ENCODE results near the gene SH3PXD2A.

SH3PXD2A gene

DNA sequence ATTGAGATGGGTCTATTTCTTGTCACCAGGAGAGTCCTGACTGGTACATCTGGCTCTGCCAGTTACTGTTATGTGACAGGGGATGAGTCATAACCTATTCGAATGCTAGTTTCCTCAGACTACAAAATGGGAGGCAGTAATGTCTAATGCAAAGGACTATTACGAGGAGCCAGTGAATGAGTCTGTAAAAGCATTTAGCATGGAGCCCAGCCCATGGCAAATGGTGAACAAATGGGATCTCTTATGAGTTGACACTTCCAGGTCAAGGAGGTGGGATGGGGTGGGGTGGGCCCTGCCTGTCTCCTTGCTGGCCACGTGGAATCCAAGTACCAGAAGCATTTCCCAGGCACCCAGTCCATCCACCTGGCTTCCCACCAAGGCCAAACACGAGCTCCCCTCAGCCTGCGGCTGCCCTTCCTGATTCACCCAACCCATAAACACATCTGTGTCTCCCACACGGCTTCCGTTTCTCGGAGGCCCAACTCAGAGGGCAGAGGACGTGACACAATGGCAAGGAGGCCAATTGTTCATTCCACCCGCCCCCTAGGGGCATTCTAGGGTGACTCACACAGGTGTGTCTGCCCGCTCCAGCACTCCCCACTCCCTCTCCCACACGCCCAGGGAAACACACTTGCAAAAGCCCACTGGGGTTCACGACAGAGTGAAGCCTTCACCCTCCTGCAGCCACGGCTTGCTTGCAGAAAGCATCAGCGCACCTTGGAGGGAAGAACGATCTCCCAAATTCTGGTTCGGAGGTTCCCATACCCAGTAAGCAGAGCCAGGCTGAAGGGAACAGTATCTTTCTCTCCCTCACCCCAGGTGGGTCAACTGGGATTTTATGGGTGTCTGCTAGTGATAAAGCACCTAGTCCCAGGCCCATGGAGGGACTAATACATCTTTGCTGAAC, 109.8 kb downstream of the SH3PXD2A start:
- TF ChIP-seq, protein P1, sequence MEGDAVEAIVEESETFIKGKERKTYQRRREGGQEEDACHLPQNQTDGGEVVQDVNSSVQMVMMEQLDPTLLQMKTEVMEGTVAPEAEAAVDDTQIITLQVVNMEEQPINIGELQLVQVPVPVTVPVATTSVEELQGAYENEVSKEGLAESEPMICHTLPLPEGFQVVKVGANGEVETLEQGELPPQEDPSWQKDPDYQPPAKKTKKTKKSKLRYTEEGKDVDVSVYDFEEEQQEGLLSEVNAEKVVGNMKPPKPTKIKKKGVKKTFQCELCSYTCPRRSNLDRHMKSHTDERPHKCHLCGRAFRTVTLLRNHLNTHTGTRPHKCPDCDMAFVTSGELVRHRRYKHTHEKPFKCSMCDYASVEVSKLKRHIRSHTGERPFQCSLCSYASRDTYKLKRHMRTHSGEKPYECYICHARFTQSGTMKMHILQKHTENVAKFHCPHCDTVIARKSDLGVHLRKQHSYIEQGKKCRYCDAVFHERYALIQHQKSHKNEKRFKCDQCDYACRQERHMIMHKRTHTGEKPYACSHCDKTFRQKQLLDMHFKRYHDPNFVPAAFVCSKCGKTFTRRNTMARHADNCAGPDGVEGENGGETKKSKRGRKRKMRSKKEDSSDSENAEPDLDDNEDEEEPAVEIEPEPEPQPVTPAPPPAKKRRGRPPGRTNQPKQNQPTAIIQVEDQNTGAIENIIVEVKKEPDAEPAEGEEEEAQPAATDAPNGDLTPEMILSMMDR (conservative IDR thresholded peaks at IDR 0.05; ENCODE audit: low read depth, low read length) = no peak
- H3K4me3 ChIP-seq (ENCODE audit: low read length) = no peak overlapping the region
- DNase-seq (ENCODE audit: low read depth) = no peak

DNA sequence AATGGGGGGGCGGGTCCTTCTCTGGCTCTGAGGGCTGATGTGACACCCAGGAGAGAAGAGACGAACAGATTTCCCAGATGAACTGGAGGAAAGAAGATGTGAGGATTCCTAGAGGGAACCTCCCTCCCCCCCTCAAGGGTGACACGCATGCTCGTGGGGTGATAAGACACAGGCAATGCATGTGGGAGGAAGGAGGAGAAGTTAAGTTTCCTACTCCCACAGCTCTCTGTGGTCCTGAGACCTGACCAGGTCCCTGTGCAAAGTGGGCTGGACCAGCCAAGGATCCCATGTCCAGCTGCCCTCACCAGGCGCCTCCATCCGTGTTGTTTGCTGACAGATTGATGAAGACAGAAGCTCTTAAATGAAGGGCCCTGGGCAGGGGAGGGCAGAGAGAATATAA, 112.6 kb downstream of the SH3PXD2A start:
- DNase-seq (ENCODE audit: low read depth) = no peak
- TF ChIP-seq, protein P1 (conservative IDR thresholded peaks at IDR 0.05; ENCODE audit: low read depth, low read length) = no peak

DNA sequence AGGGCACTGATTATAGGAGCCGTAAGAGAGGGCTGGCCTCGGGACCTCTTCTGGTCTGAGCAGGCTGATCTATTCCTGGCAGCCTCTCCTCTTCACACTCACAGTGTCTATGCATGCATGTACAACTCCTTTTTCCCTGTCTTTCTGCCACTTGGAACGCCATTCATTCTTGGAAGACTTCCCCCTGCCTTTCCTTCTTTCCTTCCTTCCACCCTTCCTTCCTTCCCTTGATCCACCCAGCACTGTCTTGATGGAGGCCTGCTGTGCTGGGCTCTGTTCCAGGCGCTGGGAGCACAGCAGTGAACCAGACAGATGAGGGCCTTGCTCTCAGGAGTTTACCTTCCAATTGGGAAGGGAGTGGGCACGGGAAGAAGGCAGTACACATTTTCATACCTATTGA, 114.8 kb downstream of the SH3PXD2A start:
- TF ChIP-seq, protein P1 (conservative IDR thresholded peaks at IDR 0.05; ENCODE audit: low read depth, low read length) = no peak
- no peak for DNase-seq (ENCODE audit: low read depth)
- H3K4me3 ChIP-seq (ENCODE audit: low read length) = no peak overlapping the region

More for the DNA sequence above, 112.6 kb downstream of the SH3PXD2A start:
- no peak overlapping the region for H3K4me3 ChIP-seq (ENCODE audit: low read length)

DNA sequence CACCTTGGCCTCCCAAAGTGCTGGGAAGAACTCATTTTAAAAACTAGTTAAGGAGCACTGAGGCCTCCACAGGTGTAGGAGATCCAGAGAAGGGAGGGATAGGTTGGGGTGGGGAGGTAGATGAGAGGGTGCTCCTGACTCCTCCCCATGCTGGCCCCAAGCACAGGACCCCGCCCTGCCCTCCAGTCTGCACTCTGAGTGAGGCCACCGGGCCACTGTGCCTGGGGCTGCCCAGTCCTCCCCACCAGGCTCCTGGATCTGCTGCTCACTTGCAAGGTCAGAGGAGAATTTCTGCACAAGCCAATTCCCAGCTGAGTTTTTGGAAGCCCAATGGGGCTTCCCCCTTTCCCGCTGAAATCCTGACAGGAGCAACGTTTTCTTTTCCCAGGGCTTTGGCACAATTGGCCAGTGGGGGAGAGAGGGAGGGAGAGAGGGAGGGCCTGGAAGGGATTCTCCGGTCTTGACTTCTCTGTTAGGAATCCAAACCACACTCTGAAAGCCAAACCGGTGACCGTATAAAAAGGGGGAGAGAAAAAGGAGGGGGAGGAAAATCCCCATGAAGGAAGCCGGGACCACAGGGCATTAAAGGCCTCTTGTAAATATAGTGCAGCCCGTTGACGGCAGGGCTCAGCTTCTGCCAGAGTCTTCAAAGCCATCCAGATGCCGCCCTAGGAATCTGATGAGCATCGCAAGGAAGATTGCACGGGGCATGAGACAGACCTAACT, 116.2 kb downstream of the SH3PXD2A start:
- no peak overlapping the region for H3K4me3 ChIP-seq (ENCODE audit: low read length)
- TF ChIP-seq, protein P1 (conservative IDR thresholded peaks at IDR 0.05; ENCODE audit: low read depth, low read length) = no peak

DNA sequence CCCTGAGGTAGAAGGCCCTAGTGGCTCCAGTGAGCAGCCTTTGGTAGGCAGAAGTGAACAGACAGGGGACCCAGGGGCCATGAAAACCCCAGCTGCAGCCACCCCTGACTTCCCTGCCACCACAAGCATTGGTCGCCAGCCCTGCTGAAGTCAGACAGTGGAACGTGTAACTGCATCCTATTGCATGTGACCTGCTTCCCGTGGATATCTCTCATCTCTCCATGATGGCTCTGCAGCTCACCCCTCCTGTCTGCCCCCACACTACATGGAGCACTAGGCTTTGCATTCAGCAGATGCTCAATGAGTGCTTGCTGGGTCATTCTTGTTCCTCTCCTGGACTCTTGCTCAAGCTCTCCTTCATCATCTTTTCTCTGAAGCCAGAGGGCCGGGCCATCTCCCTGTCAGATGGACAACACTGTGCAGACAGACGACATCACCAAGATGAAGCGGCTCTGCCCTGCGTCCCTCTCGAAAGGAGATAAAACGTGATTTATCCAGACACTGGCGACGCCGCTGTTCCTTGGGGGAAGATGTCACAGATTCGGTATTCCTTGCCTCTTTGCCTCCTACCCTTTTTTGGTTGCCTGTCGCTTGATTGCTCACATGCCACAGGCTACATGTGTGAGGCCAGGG, 117.5 kb downstream of the SH3PXD2A start:
- DNase-seq (ENCODE audit: low read depth) = no peak
- H3K4me3 ChIP-seq (ENCODE audit: low read length) = no peak overlapping the region
- TF ChIP-seq, protein P1 (conservative IDR thresholded peaks at IDR 0.05; ENCODE audit: low read depth, low read length) = no peak

More for the DNA sequence above, 116.2 kb downstream of the SH3PXD2A start:
- DNase-seq (ENCODE audit: low read depth) = peak; percentile 48

DNA sequence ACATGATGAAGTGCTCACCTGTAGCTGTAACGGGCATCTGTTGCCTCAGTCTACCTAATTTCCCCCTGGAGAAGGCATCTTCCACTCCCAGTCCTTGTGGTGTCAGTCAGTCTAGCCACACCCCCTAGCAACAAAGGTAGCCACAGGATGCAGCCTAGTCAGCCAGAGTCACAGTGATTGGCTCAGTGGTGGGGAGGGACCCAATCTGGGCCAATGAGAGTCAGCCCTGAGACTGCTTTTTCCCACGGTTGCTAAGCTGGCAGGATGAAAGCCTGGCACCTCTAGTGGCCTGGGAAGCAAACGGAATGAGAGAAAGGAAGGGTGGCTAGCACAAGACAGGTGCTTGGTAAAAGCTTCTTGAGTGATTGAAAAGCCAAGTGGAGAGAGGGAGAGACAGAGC, 118.6 kb downstream of the SH3PXD2A start:
- H3K4me3 ChIP-seq (ENCODE audit: low read length) = no peak overlapping the region
- DNase-seq (ENCODE audit: low read depth) = no peak
- TF ChIP-seq, protein P1 (conservative IDR thresholded peaks at IDR 0.05; ENCODE audit: low read depth, low read length) = peak; percentile 20

Data from retinal pigment epithelial cell (primary cell).